ENCODE results near the gene ANGPT4.

ANGPT4 gene

DNA sequence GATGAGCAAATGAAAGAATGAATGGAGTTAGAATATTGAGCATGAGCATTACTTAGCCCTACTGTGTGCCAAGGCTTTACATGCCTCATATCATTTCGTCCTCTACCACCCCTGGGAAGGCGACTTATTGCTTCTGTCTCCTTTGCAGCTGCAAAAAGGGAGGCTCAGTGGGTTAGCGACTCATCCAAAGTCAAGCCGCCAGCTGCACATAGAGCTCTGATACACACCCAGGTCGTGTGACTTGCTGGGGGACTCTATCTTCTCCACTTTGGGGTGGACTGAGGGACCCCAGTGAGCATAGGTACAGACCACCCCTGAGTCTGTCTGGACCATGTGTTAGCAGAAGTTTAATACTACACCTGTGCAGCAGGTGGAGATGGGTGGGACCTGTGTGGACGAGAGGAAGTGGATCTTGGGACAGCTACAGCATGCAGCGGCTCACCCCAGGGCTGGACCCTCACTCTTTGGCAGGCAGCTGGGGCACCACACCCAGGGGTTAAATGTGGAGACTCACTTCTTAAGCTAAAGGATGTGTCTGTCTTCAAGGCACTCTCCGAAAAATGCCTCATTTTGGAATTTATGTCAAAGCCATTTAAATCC is 36.2 kb upstream of the ANGPT4 start:
- Histone ChIP-seq H4K20me1 (ENCODE audit: low read depth, low read length) (no peaks in the 10 kb centered on the region), H3F3A (ENCODE audit: insufficient read depth) (no peaks in the 10 kb centered on the region), H3K9me2 (replicated peaks; ENCODE audit: insufficient read depth, low read length) (no peaks in the 10 kb centered on the region), H3K9me3 (ENCODE audit: insufficient read depth, low read length) (no peaks in the 10 kb centered on the region), H3K27me3 (ENCODE audit: low read length) (no peaks in the 10 kb centered on the region), H3K4me2 (ENCODE audit: low read depth, low read length, poor library complexity, severe bottlenecking) (no peak overlapping the region), H3K79me2 (ENCODE audit: insufficient read depth, low read length) (no peaks in the 10 kb centered on the region), H3K36me3 (ENCODE audit: low read length) (no peaks in the 10 kb centered on the region), H3K9ac (ENCODE audit: low read length) (no peak overlapping the region), H2AFZ (ENCODE audit: low read depth, low read length, severe bottlenecking) (no peak overlapping the region), H3K27ac (ENCODE audit: low read depth, low read length) (no peak overlapping the region), H3K4me3 (ENCODE audit: insufficient read depth, low read length, poor library complexity, severe bottlenecking) (no peak overlapping the region)
- TF ChIP-seq, protein P1, sequence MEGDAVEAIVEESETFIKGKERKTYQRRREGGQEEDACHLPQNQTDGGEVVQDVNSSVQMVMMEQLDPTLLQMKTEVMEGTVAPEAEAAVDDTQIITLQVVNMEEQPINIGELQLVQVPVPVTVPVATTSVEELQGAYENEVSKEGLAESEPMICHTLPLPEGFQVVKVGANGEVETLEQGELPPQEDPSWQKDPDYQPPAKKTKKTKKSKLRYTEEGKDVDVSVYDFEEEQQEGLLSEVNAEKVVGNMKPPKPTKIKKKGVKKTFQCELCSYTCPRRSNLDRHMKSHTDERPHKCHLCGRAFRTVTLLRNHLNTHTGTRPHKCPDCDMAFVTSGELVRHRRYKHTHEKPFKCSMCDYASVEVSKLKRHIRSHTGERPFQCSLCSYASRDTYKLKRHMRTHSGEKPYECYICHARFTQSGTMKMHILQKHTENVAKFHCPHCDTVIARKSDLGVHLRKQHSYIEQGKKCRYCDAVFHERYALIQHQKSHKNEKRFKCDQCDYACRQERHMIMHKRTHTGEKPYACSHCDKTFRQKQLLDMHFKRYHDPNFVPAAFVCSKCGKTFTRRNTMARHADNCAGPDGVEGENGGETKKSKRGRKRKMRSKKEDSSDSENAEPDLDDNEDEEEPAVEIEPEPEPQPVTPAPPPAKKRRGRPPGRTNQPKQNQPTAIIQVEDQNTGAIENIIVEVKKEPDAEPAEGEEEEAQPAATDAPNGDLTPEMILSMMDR (IDR thresholded peaks at IDR 0.05; ENCODE audit: insufficient read depth, low read length, poor library complexity, severe bottlenecking), result no peak
- no peak for TF ChIP-seq EZH2phosphoT487 (conservative IDR thresholded peaks at IDR 0.05; ENCODE audit: low read length)

DNA sequence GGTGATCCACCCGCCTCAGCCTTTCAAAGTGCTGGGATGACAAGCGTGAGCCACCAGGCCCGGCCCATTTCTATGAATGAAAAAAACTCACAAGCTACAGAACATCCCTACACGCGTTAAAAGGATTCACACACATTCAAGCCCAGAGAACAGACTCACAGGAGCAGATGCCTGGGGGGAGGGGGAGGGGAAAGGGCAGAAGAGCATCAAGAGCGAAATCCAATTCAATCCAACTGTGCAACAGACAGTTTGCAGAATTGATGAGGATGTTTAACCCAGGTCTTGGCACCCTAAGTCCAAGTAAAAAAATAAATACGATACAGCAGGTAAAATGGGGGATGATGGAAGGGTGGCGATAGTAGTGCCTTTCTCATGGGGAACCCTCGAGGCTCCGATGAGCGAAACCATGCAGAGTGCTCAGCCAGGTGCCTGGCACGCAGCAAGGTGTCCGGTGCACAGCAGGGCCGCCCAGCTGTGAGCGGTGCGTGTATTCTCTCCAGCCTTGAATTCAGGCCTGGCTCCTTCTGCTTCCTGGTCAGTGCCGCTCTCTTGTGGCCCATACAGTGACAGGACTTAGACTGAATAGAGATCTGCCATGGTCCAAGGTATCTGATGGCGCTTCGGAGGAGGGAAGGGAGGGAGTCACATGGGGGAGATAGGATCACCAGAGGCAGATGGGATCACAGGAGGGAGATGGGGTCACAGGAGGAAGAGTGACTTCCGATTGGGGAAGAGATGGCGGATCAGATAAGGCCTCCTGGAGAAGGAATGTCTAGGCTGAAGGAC is 35.4 kb upstream of the ANGPT4 start:
- Histone ChIP-seq H3K36me3 (ENCODE audit: low read length) (no peaks in the 10 kb centered on the region), H3K9me3 (ENCODE audit: insufficient read depth, low read length) (no peaks in the 10 kb centered on the region), H3F3A (ENCODE audit: insufficient read depth) (no peaks in the 10 kb centered on the region), H3K27ac (ENCODE audit: low read depth, low read length) (no peak overlapping the region), H3K9me2 (replicated peaks; ENCODE audit: insufficient read depth, low read length) (no peaks in the 10 kb centered on the region), H4K20me1 (ENCODE audit: low read depth, low read length) (no peaks in the 10 kb centered on the region), H3K4me2 (ENCODE audit: low read depth, low read length, poor library complexity, severe bottlenecking) (no peak overlapping the region), H3K9ac (ENCODE audit: low read length) (no peak overlapping the region), H2AFZ (ENCODE audit: low read depth, low read length, severe bottlenecking) (no peak overlapping the region), H3K4me3 (ENCODE audit: insufficient read depth, low read length, poor library complexity, severe bottlenecking) (no peak overlapping the region), H3K79me2 (ENCODE audit: insufficient read depth, low read length) (no peaks in the 10 kb centered on the region), H3K27me3 (ENCODE audit: low read length) (no peaks in the 10 kb centered on the region)
- TF ChIP-seq, protein P1 (IDR thresholded peaks at IDR 0.05; ENCODE audit: insufficient read depth, low read length, poor library complexity, severe bottlenecking), result no peak
- no peak for TF ChIP-seq EZH2phosphoT487 (conservative IDR thresholded peaks at IDR 0.05; ENCODE audit: low read length)

DNA sequence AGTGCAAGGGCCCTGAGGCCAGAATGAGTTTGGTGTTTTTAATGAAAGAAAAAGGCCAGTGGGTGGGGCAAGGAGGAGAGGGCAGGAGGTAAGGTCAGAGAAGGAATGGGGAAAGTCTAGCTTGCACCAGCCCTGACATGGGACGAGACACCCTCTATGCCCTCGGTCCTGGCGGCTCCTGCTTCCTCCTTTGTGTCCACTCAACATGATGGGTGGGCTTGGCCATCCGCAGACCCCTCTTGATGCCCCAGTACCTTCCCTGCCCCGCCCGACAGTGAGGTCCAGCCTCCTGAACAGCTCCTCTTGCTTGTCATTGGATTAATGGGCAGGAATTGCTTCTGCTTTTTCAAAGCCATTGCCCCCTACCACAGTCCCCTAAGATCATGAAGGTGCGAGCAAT is 33.6 kb upstream of the ANGPT4 start:
- Histone ChIP-seq H3K9me2 (replicated peaks; ENCODE audit: insufficient read depth, low read length) (no peaks in the 10 kb centered on the region), H3K9ac (ENCODE audit: low read length) (no peak overlapping the region), H3K4me3 (ENCODE audit: insufficient read depth, low read length, poor library complexity, severe bottlenecking) (no peak overlapping the region), H4K20me1 (ENCODE audit: low read depth, low read length) (no peaks in the 10 kb centered on the region), H3K27me3 (ENCODE audit: low read length) (no peaks in the 10 kb centered on the region), H3K36me3 (ENCODE audit: low read length) (no peaks in the 10 kb centered on the region), H3K27ac (ENCODE audit: low read depth, low read length) (no peak overlapping the region), H3F3A (ENCODE audit: insufficient read depth) (no peaks in the 10 kb centered on the region), H3K4me2 (ENCODE audit: low read depth, low read length, poor library complexity, severe bottlenecking) (no peak overlapping the region), H2AFZ (ENCODE audit: low read depth, low read length, severe bottlenecking) (no peak overlapping the region), H3K9me3 (ENCODE audit: insufficient read depth, low read length) (no peaks in the 10 kb centered on the region), H3K79me2 (ENCODE audit: insufficient read depth, low read length) (no peaks in the 10 kb centered on the region)
- TF ChIP-seq, protein P1 (IDR thresholded peaks at IDR 0.05; ENCODE audit: insufficient read depth, low read length, poor library complexity, severe bottlenecking), result no peak
- no peak for TF ChIP-seq EZH2phosphoT487 (conservative IDR thresholded peaks at IDR 0.05; ENCODE audit: low read length)

All from SU-DHL-6 (cell line).